Eye (tissue), 1 donor: Measurements from ENCODE around the gene KCNQ1.
A peak's percentile ranks its signal among the peaks of the same experiment; 100 is the strongest.

Experiments
- DNase-seq: peaks from one replicate; pipeline ENCODE4 v3.0.0-alpha.2; 2015

The KCNQ1 gene

GRCh38 chr11:2445746-2446551, 1.1 kb downstream of the KCNQ1 start:
- no peak for DNase-seq

- no peak for DNase-seq
Measured at GRCh38 chr11:2446590-2447252, 1.9 kb downstream of the KCNQ1 start.

- no peak for DNase-seq
Measured at GRCh38 chr11:2447253-2447950, 2.6 kb downstream of the KCNQ1 start.

- no peak for DNase-seq
Measured at GRCh38 chr11:2447951-2448650, 3.3 kb downstream of the KCNQ1 start.

DNA sequence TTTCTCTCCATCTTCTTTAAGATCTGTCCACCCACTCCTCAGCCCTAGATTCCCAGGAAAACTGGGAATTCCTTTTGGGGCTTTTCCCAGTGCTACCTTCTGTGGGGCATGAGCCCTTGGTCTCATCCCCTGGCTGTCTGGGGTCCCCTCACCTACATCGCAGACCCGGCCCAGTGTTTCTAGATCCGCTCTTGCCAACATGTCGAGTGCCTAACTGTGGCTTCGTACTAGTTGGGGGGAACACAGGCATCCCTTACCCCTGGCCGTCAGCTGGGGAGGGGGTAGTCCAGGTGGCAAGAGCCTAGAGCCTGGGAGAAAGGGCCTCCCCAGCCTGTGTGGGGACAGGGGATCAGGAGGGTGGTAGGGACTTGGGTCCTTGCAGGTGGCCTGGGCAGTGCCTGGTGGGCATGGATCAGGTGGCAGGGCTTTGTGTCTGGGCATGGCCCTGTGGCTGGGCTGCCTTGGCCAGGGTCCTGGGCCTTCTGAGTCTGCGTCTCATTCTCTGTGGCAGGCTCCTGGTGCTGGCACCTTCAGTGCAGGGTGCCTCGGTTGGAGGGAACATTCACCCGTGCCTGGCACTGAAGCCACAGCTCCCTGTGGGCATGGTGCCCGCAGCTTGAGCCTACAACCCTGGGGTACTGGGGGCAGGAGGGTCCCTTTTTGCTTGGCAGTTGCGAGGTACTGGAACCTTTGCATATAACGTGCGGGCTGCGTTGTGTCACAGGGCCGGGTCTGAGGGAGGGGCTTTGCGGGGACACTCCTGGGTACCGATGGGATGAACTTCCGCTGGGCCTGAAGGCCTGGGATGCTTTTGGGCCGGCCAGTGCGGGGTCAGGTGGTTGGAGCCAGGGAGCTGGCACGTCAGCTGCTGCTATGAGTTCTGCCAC, 4.1 kb downstream of the KCNQ1 start:
- no peak for DNase-seq

DNA sequence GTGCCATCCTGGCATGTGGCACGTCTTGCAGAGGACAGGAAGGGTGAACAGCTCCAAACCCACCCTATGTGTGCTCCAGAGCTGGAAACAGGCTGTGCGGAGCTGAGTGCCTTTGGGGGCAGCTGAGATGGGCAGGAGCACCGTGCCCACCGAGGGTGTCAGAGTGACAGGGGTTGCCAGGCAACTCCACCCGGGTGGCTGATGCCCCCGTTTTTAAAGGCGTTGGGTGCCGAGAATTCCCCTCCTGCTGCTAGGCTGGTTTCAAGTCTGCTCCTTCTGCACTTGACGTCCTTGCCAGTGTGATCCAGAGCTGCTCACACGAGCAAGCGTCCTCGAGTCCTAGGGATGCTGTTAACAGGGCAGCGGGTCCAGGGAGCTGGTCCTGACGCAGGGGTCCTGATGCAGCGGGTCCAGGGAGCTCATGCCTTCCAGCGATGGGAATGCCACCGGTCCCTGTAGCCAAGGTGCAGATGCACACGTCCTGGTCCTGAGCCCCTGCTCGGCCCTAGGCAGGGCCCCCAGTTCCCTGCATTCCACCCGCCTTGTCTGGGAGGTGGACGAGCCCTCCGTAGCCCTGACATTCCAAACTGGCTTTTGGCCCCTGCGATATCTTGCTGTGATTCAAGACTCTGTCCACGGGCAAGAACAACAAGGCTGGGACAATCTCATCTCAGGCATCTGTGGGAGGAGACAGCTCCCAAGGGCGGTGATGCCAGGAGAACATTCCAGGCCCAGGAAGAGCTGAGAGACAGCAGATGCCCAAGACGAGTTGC, 4.9 kb downstream of the KCNQ1 start:
- no peak for DNase-seq

GRCh38 chr11:2450321-2451041, 5.7 kb downstream of the KCNQ1 start:
- DNase-seq = no peak

- no peak for DNase-seq
Measured at GRCh38 chr11:2451336-2451735, 6.5 kb downstream of the KCNQ1 start.

DNA sequence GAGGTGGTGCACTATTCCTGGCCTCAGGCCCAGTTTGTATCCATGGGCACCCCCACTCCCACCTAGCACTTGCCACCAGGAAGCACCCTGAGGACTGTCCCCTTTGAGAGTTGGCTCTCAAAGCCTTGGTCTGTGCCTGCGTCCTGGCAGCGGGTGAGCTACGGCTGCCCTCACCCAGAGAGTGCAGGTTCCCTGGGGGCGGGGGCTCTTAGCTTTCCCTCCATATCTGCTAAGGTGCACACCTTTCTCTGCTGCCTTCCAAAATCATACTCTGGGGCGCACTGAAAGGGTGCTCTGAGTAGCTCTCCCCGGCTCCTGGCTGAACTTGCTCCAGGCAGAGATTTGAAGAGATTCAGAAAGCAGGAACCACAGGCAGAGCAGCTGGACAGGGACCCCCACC, 7.1 kb downstream of the KCNQ1 start:
- DNase-seq = no peak

- DNase-seq = peak; percentile 84
Measured at GRCh38 chr11:2452321-2453012, 7.7 kb downstream of the KCNQ1 start.

- no peak for DNase-seq
Measured at GRCh38 chr11:2453436-2453835, 8.6 kb downstream of the KCNQ1 start.

DNA sequence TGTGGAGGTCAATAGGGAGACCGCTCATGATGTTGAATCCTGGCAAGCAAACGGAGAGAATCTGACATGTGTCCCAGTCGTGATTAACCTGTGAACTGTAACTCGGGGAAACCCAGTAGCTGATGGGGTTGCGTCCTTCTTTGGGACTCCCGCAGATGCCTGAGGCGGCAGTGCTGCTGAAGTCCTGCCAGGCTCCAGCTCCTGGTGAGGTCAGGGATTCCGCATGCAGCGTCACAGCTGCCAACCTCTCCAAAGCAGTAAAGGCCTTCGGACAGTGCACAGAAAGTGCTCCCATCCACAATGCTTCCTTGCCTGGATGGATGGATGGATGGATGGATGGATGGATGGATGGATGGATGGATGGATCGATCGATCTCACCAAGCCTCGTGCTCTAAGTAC, 13.5 kb downstream of the KCNQ1 start:
- DNase-seq = no peak

DNA sequence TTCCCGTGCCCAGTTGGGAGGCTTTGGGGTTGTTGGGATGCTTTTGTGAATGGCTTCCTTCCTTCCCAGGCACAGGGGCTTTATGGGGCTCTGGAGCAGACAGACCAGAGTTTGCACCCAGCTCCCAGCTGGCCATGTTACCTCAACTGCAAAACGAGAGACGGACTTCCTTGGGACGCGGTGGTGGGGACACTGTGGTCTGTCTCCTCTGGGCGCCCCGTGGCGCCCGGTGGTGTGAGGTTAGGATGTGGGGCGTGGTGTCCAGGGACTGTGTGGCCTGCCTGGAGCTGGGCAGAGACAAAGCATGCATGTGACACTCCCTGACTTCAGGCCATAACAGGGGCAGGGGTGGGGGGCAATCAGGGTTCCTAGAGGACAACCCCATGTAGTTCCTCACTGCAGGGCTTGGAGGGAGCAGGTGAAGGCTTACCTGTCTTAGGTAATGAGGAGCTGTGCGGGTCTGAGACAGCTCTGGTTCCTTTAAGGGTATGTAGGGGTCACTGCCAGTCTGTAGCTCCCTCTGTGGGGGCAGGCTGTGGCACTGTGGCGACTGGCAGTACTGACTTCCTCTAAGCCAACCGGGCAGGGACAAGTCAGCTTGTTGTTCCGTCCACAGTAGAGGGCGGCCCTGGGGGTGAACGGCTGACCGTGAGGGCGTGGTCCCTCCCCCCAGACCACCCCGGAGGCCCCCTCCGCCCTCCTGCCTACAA, 14.4 kb downstream of the KCNQ1 start:
- no peak for DNase-seq

GRCh38 chr11:2459796-2460531, 15.2 kb downstream of the KCNQ1 start:
- DNase-seq = no peak

DNA sequence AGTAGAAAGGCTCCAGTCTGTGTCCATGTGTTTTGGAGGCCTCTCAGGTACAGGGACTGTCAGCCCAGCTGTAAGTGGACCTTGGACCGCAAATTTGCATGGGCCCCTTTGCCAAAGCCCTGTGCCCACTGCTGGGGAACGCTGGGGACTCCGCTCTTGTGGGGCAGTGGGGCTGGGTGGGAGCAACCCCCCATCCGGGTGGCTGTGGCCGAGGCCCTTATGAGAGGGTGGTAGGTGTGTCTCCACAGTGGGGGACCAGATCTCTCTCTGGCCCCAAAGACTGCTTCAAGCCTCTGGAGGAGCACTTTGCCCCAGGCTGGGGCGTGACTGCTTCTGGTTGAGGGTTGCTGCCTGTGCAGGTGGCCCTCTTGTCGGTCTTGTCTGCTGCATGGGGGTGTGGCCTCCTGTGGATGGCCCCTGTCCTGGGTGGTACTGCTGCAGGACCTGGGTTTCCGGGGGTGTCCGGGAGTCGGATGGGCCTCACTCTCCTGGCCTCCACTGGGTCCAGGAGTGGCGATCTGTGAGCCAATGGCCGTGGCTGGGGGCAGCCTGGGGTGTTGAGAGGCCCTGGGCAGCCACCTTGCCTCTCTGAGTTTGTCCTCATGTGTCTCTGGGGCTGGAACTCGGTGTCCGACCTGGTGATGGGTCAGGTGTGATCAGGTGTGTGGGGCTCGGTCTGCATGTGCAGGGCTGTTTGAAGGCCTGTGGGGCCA, 15.9 kb downstream of the KCNQ1 start:
- DNase-seq = no peak

DNA sequence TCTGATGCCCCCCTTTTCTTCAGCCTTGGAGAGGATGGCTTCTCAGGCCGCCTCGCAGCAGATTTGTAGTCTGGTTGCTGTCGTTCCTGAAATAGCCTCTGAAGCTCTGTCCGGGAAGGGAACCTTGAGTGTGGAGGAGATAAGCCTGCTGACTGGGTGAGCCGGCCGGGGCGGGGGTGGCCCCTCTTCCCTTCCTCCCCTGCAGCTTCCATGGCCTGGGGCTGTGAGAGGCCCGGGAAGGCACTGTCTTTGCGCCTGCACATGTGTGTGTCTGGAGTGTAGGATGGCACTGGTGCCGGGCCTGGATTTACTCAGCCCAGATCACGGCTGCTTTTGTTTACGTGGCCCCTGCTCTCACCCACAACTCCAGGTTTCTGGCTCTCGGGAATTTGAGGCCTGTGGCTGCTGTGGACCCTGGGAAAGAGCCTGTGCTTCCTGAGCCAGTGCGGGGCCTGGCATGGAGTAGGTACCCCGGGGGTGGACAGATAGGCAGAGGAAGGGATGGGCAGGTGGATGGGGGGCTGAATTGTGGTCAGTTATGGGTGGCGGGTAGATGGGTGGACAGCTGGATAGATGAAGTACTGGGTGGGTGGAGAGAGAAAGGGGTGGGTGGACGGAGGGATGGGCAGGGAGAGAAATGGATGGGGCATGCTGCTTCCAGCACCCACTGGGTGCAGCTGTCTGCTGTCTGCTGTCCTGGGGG, 16.6 kb downstream of the KCNQ1 start:
- DNase-seq = no peak

- no peak for DNase-seq
Measured at GRCh38 chr11:2461956-2462542, 17.2 kb downstream of the KCNQ1 start.
